ENCODE data around the gene PRSS1. TPM values are rescaled to one million over a fixed set of nuclear protein-coding genes. Genes with fewer than 3 reads are reported as not detected.

PRSS1 gene
- total and polyA plus RNA-seq, 2 donors (not counting 3 experiments of a cell fraction or from before 2014, with no cell fraction given) = not detected

GRCh38 chr7:142784096-142784495 lies 34.8 kb downstream of the PRSS1 start:
- dilution Hi-C loops (cut with MboI; ENCODE audit: extremely low pct_ligation_motif_present, low sequenced_read_pairs) = no loop called here
- BruUV-seq (replicated peaks) = no TSS peak
- no peak overlapping the region for H3K4me3 ChIP-seq (replicated peaks in 1 of 3; ENCODE audit: insufficient read depth in 1 of 3, low read depth in 1 of 3, low read length in 3 of 3)

More at GRCh38 chr7:142784096-142784495, 34.8 kb downstream of the PRSS1 start:
- no peak for FAIRE-seq
- no peak for DNase-seq (ENCODE audit: low read depth, low spot score)
- intact Hi-C loops (cut with micrococcal nuclease) = loop anchor here (5.0 kb wide), 1 partner anchor 267 kb away; no protein-coding TSS in a partner anchor
- TF ChIP-seq MAX (IDR thresholded peaks at IDR 0.05; ENCODE audit: insufficient read depth, insufficient read length) (no peak), POLR2AphosphoS5 (IDR thresholded peaks at IDR 0.05; ENCODE audit: insufficient read depth, low read depth, low read length) (no peak), MYC (IDR thresholded peaks at IDR 0.05; ENCODE audit: low read depth, low read length) (no peak), GATA2 (IDR thresholded peaks at IDR 0.05; ENCODE audit: insufficient read depth, insufficient read length, low read depth, low read length) (no peak), POLR2A (IDR thresholded peaks at IDR 0.05; ENCODE audit: low read depth, low read length) (no peak), EZH2 (IDR thresholded peaks at IDR 0.05; ENCODE audit: borderline replicate concordance, low read depth, low read length, severe bottlenecking) (no peak), FOS (IDR thresholded peaks at IDR 0.05; ENCODE audit: borderline replicate concordance, insufficient read depth, low read length) (no peak), CTCF (IDR thresholded peaks at IDR 0.05; ENCODE audit: extremely low read depth in 1 of 2, insufficient read depth in 1 of 2, low read depth in 1 of 2, low read length in 2 of 2) (no peak), JUN (IDR thresholded peaks at IDR 0.05; ENCODE audit: borderline replicate concordance, insufficient read depth, insufficient read length, low read depth) (no peak)
- no peaks in the 10 kb centered on the region for H3K36me3 ChIP-seq (ENCODE audit: control insufficient read depth in 2 of 2, extremely low read depth in 1 of 2, insufficient read depth in 2 of 2, low read length in 2 of 2)
- POLR2A ChIA-PET = no interaction called here
- no peaks in the 10 kb centered on the region for H3K79me2 ChIP-seq (ENCODE audit: control insufficient read depth, insufficient read depth, low read length)
- H3K4me1 ChIP-seq (ENCODE audit: control insufficient read depth, extremely low read depth, insufficient read depth, low read length) = peaks cover 3% of the 10 kb centered on the region
- H3K9me1 ChIP-seq (replicated peaks; ENCODE audit: control insufficient read depth, extremely low read depth, insufficient read depth, low read length) = no peaks in the 10 kb centered on the region
- H2AFZ ChIP-seq (ENCODE audit: low read depth, low read length) = no peak overlapping the region
- H3K27me3 ChIP-seq (ENCODE audit: control insufficient read depth in 2 of 2, insufficient read depth in 2 of 2, low read length in 2 of 2) = no peaks in the 10 kb centered on the region
- H3K27ac ChIP-seq (ENCODE audit: insufficient read depth, low read depth, low read length) = no peak overlapping the region
- H3K4me2 ChIP-seq (ENCODE audit: insufficient read depth, low read length) = no peak overlapping the region
- H4K20me1 ChIP-seq (replicated peaks; ENCODE audit: control insufficient read depth, extremely low read depth, insufficient read depth, low read length) = no peaks in the 10 kb centered on the region
- H3K9ac ChIP-seq (replicated peaks; ENCODE audit: extremely low read depth, insufficient read depth, low read length) = no peak overlapping the region
- CTCF ChIA-PET = interaction anchor here (0.7 to 20.4 kb wide), 17 partner anchors 26 to 287 kb away, joined by 3 to 425 read pairs (median 18); no protein-coding TSS in a partner anchor
- no peaks in the 10 kb centered on the region for H3K9me3 ChIP-seq (replicated peaks; ENCODE audit: control insufficient read depth, insufficient read depth, low read length)

All from endothelial cell of umbilical vein (primary cell).